Subcutaneous adipose tissue (tissue), 4 donors: ENCODE measurements around the gene NOXO1. TPM values are rescaled to one million over a fixed set of nuclear protein-coding genes. Genes with fewer than 3 reads are reported as not detected.

ENCODE experiments used
- total RNA-seq, 4 donors: library from RNA; depleted of rRNA; stranded (reverse); fragments of >200 nt; gene quantifications; one replicate each; pipeline ENCODE4 v1.1.0, GENCODE V29; 2016
- TF ChIP-seq, protein P1 (sequence below): fragments of 450-650 bp; IDR thresholded peaks from one replicate; pipeline ENCODE4 v1.5.1; 2016; ENCODE audit warnings: low read depth, mild to moderate bottlenecking, control low read depth, antibody characterized with exemption, moderate library complexity

Gene NOXO1
- total RNA-seq, 4 donors from 2014 or later: not detected

DNA sequence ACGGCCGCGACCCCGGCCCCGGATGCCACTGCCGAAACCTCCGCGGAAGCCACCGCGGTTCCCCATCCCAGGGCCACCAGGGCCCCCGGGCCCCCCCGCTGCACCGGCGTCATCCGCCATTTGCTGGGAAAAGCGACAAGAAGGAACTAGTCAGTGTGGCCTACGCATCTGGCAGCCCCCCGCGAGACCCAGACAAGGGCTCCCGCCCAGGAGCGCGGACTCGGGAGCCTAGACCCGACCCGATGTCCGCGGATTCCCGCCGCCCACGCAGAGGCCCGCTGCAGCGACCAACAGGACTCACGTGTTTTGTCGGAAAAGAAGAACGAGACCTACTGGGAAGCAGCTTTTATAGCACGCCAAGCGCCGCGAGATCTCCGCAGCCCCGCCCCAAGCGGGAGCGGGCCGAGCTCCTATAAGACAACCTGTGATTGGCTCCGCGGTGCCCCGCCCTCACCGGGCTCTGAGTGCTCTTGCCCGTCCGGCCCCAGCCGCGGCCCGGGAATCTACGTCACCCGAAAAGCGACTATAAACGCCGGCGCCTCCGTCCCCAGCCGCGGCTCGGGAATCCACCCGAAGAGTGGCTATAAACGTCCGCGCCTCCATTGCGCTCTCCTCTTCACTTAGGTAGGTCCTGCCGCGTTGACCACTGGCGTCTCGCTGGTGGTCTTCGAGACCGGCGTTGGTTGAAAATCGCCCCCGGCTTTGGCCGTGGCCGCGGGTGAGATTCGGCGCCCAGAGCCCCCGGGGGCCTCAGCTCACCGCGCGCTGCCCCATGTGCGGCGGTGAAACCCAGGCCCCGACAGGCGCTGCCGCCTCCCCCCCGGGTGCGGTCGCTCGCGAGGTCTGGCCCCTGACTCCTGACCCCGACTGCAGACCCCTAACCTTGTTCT lies 16.5 kb downstream of the NOXO1 start, which contains the start of gene RPS2:
Gene RPS2, minus strand, starts transcription at position 321 of the 890 bp plus-strand sequence. Its CDS starts 201 bp downstream, at position 120.
- TF ChIP-seq, protein P1, sequence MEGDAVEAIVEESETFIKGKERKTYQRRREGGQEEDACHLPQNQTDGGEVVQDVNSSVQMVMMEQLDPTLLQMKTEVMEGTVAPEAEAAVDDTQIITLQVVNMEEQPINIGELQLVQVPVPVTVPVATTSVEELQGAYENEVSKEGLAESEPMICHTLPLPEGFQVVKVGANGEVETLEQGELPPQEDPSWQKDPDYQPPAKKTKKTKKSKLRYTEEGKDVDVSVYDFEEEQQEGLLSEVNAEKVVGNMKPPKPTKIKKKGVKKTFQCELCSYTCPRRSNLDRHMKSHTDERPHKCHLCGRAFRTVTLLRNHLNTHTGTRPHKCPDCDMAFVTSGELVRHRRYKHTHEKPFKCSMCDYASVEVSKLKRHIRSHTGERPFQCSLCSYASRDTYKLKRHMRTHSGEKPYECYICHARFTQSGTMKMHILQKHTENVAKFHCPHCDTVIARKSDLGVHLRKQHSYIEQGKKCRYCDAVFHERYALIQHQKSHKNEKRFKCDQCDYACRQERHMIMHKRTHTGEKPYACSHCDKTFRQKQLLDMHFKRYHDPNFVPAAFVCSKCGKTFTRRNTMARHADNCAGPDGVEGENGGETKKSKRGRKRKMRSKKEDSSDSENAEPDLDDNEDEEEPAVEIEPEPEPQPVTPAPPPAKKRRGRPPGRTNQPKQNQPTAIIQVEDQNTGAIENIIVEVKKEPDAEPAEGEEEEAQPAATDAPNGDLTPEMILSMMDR: no peak

DNA sequence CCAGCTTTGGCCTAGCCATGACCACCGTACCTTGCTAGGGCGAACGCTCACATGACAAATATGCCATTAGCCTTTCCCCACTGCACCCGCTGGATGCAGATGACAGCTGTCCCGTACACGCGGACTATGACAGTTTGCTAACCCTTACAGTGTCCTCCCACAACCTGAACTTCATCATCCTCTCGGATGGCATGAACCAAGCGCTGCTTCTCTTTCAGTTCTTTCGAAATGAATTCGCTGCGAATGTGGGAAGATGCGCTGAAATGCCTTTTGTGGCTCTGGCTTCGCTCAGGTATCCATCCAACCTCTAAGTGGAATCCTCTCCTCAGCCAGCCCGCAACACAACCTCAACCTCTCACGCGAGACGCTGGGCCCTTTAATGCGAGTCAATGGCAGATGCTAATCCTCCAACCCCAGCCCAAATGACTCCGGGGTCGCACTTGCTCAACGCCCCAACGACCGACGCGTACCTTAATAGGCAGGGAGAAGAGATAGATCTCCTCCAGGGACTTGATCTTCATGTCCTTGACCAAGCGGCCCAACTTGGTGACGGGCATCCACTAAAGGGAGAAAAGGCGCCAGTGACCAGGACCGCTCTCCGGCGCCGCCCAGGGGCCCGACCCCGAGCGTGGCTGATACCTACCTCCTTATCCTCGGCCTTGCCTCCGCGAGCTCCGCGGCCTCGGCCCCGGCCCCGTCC lies 17.3 kb downstream of the NOXO1 start:
- TF ChIP-seq, protein P1: no peak

DNA sequence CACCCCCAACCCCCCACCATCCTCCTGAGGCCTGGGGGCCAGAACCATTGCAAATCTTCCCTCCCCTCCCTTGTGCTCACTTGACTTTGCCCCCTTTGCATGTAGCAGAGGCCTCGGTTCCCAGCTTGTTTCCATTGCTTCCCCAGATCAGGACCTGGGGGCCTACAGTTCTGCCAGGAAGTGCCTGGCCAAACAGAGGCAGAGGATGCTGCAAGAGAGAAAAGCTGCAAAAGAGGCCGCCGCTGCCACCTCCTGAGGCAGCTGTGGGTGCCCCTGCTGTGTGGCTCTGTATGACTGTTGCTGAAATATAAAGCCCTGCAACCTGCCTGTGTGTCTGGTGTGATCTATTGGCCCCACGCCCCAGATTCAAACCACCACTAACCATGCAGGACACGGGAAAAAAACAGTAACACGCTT lies 19.6 kb downstream of the NOXO1 start:
- TF ChIP-seq, protein P1: no peak

DNA sequence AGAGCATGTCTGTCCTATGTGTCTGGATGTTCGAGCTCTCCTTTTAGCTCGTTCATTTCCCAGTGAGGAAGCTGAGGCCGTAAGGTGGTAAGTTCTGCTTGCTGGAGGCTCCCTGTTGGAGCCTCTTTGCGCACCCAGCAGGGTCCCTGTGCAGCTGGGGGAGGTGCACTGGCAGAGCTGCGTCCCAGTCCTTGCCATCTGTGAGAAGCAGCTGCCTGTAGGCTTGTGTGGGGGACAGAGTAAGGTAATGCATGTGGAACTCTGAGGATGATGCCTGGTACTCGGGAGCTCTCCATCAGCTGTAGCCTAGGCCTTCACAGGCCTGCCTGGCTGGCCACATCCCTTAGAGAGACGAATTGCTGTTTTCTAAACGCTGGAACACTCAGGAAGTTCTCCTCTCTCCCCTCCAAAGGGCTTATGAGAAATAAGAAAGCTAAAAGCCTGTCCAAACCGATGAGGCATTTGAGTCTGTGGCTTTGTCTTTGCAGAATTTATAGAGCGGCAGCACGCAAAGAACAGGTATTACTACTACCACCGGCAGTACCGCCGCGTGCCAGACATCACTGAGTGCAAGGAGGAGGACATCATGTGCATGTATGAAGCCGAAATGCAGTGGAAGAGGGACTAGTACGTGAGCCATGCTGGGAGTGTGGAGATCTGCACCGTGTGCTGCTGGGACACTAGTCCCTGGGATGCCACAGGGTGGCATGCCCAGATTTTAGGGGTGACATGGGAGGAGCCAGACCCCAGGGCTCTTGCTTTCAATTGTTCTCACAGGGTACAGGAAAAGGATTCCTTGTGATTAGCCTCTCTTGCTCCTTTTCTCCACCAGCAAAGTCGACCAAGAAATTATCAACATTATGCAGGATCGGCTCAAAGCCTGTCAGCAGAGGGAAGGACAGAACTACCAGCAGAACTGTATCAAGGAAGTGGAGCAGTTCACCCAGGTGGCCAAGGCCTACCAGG lies 20.3 kb downstream of the NOXO1 start:
- TF ChIP-seq, protein P1: no peak

DNA sequence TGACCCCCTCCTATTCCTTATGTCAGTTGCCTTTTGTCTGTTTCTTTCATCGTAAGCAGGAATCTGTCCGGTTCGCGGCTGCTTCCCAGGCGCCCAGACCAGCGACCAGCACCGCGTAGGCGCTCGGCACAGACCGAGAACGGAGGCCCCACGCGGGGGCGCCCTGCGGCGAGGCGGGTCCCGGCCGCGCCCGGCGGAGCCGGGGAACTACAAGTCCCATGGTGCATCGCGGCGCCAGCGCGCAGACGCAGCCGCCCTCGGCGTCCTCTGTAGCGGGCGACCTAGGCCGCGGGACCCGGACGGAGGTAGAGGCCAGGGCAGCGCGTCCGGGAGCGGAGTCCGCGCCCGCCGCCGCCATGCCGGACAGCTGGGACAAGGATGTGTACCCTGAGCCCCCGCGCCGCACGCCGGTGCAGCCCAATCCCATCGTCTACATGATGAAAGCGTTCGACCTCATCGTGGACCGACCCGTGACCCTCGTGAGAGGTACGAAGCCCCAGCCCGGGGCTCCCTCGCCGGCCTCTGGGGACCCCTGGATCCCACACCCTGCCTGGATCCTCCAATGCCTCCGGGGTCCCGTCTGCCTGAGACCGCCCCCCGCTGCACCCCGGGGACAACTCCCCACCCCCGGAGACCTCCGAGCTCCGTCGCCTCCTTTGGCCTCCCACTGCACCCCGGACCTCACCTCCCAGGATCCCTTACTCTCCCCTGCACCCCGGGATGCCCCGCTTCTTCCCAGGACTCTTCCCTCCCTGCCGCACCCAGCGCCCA lies 21.8 kb downstream of the NOXO1 start, which contains the start of gene NDUFB10:
Gene NDUFB10, plus strand, starts transcription at position 270 of the 771 bp plus-strand sequence. Its CDS starts 87 bp downstream, at position 357.
- TF ChIP-seq, protein P1: no peak

DNA sequence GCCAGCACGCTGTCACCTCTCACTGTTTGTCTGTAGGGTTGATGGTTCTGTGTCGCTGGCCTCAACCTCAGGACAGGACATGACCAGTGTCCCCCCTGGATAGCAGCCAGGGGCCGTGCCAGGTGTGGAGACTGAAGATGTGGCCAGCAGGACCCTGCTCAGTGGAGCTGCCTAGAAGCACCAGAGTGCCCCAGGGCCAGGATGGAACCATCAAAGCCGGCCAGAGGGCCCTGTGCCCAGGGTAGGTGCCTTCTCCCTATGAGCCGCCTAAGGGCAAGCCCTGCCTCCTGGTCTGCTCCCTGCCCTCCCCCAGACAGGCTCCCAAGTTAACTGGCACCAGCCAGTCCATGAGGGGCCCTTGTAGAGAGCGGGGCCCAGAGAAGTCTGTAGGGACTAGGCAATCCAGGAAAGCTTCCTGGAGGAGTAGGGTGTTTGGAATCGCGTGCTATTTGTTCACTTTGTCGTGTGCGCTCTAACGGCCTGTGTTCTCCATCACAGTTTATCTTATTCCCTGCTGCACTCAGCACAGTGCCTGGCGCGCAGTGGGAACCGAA lies 22.5 kb downstream of the NOXO1 start:
- TF ChIP-seq, protein P1: no peak
